ENCODE results near the gene FHAD1. TPM values are rescaled to one million over a fixed set of nuclear protein-coding genes. Genes with fewer than 3 reads are reported as not detected.

Gene FHAD1
- total RNA-seq, 6 experiments from 2014 or later = 0.06 to 0.53 (median 0.12) TPM; not detected in 3

DNA sequence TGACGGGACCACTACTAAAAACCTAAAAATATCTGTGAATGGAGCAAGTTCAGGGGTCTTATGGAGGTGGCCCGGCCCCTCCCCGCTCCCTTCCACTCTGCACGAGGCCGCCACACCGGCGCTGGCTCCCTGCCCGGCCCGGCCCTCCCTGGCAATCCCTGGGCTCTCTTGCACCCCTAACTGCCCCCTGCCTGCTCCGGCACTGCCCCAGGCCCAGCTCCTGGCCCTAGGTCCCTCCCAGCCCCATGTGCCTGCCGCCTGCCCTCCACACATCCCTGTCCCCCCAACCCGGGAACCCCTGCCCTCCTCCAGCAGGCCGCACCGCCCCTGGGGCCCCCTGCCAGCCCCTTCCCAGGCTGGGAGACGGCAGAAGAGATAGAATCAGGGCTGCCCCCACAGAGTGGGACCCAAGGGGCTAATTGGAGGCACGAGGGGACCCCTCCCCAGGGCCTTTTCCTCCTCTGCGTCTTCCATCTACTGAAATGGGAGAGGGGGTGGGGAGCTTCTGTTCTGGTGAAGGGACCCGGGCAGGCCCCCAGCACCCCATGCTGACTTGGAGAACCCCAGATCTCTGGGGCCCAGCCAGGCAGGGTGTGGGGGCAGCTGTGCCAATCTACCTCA is 181.9 kb downstream of the FHAD1 start:
- intact Hi-C loops (cut with DNase I) = loop anchor here in 1 of 2 donors (5.0 kb wide), 1 partner anchor 97 kb away; no protein-coding TSS in a partner anchor
- peak in 1 of 3 donors; percentile 47 for DNase-seq
- Histone ChIP-seq H3K4me1 (peaks cover 0 to 11% (median 0%) of the 10 kb centered on the region in 4 donors), H3K27ac (peak overlapping the region in 1 of 3 donors; percentile 15), H3K27me3 (no peaks in the 10 kb centered on the region), H3K9me3 (no peaks in the 10 kb centered on the region), H3K4me3 (no peak overlapping the region), H3K36me3 (no peaks in the 10 kb centered on the region)
- WGBS (ENCODE audit: insufficient coverage, low coverage, low lambda C conversion rate, missing lambda C conversion rate) = 88% methylated on average over 3 of the region's 18 CpGs
- TF ChIP-seq CTCF (IDR thresholded peaks at IDR 0.05) (no peak), POLR2A (IDR thresholded peaks at IDR 0.05) (no peak)
- ATAC-seq = no peak

GRCh38 chr1:15429701-15430149 is 182.7 kb downstream of the FHAD1 start:
- DNase-seq = peak in 1 of 3 donors; percentile 49

DNA sequence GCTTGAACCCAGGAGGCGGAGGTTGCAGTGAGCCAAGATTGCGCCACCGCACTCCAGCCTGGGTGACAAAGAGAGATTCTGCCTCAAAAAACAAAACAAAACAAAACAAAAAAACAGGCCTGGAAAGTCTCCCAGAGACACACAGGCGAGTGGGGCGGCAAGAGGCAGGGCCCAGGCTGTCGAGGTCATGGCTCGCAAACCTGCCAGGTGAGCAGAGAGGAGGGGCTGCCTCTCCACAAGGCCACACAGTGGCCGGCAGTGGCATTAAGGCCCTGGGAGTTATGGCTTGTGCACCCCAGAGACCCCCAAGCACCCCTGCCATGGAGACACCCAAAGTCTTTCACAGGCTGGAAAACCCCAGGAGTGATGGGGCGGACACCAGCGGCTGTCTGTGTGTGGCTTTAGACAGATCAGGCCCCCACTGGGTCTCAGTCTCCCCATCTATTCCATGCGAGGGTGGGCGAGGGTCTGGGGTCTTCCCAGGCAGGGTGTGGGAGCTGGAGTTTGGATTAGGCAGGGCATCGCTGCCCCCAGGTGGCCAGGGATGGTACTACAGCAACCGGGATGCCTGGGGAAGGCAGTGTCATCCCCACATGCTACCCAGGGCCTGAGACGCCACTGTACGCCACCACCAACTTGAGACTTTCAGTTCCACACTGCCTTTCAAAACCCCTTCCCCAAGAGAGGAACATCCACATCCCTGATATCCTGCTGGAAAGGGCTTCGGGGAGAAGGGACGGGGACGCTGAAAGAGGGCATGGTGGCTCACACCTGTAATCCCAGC is 184.0 kb downstream of the FHAD1 start:
- intact Hi-C loops (cut with DNase I) = loop anchor here in 1 of 2 donors (5.0 kb wide), 1 partner anchor 104 kb away; no protein-coding TSS in a partner anchor
- Histone ChIP-seq H3K4me1 (peaks cover 0 to 3% (median 0%) of the 10 kb centered on the region in 4 donors), H3K9me3 (no peaks in the 10 kb centered on the region), H3K27ac (no peak overlapping the region), H3K36me3 (no peaks in the 10 kb centered on the region), H3K4me3 (no peak overlapping the region), H3K27me3 (no peaks in the 10 kb centered on the region)
- ATAC-seq (peak; percentile 72 to 80 (median 78)), DNase-seq (peak; percentile 70 to 79 (median 71))
- TF ChIP-seq CTCF (IDR thresholded peaks at IDR 0.05) (peak; percentile 88 to 94 (median 92)), POLR2A (IDR thresholded peaks at IDR 0.05) (no peak)
- WGBS (ENCODE audit: insufficient coverage, low coverage, low lambda C conversion rate, missing lambda C conversion rate) = 40% methylated on average over 11 of the region's 19 CpGs

More at GRCh38 chr1:15429701-15430149, 182.7 kb downstream of the FHAD1 start:
- WGBS (ENCODE audit: insufficient coverage, low coverage, low lambda C conversion rate, missing lambda C conversion rate) = 49% methylated on average over 12 of the region's 19 CpGs
- TF ChIP-seq POLR2A (IDR thresholded peaks at IDR 0.05) (no peak), CTCF (IDR thresholded peaks at IDR 0.05) (no peak)
- H3K9me3 ChIP-seq = no peaks in the 10 kb centered on the region
- intact Hi-C loops (cut with DNase I) = loop anchor here (5.0 kb wide), 2 partner anchors 97 to 102 kb away; no protein-coding TSS in a partner anchor
- ATAC-seq = peak; percentile 25 to 73 (median 56)
- peaks cover 0 to 3% (median 0%) of the 10 kb centered on the region in 4 donors for H3K4me1 ChIP-seq
- H3K36me3 ChIP-seq = no peaks in the 10 kb centered on the region
- H3K4me3 ChIP-seq = no peak overlapping the region
- no peaks in the 10 kb centered on the region for H3K27me3 ChIP-seq
- peak overlapping the region in 2 of 3 donors; percentile 15 to 24 for H3K27ac ChIP-seq

GRCh38 chr1:15431571-15431948 is 184.5 kb downstream of the FHAD1 start:
- H3K27me3 ChIP-seq = no peaks in the 10 kb centered on the region
- peaks cover 0 to 3% (median 0%) of the 10 kb centered on the region in 4 donors for H3K4me1 ChIP-seq
- no peaks in the 10 kb centered on the region for H3K9me3 ChIP-seq
- ATAC-seq (no peak), DNase-seq (no peak)
- no peak for TF ChIP-seq CTCF (IDR thresholded peaks at IDR 0.05)
- no peak for TF ChIP-seq POLR2A (IDR thresholded peaks at IDR 0.05)
- no peak overlapping the region for H3K4me3 ChIP-seq
- intact Hi-C loops (cut with DNase I) = loop anchor here in 1 of 2 donors (5.0 kb wide), 1 partner anchor 104 kb away; no protein-coding TSS in a partner anchor
- H3K27ac ChIP-seq = no peak overlapping the region
- no peaks in the 10 kb centered on the region for H3K36me3 ChIP-seq
- WGBS (ENCODE audit: insufficient coverage, low coverage, low lambda C conversion rate, missing lambda C conversion rate) = 49% methylated on average over 3 of the region's 4 CpGs

Data from right lobe of liver (tissue), 6 donors.